ENCODE measurements around the gene STON2.

DNA sequence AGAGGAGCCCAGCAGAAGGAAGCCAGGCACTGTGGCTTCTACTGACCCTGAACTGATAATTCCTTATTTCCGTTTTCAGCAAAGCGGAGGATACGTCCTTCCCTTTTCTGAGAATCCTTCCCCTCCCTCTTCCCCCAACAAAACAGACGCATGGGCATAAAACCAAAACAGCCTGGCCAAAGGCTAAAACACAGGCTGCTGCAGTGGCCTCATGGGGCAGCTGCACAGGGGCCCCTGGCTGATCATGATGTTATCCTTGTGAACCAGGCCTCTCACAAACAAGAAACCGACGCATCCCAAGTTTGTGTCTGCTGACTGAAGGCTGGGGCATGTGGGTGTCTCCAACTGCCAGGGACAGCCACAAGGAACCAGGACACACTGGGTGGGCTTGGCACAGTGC, 23.4 kb upstream of the STON2 start:
- no peak for TF ChIP-seq CTCF (IDR thresholded peaks at IDR 0.05)
- TF ChIP-seq POLR2A (IDR thresholded peaks at IDR 0.05) = no peak

Measured in uterus (tissue), 2 donors.